NK-92 (cell line): ENCODE measurements around the gene ANKRD9.
A peak's percentile ranks its signal among the peaks of the same experiment; 100 is the strongest.
"Not testable (repeated sequence)": the region's sequence is repeated elsewhere in the genome, so short reads cannot be mapped to it uniquely, and the experiment has no call there.

ENCODE experiments used
- DNase-seq: peaks from one replicate; lab custom pipeline; 2025; ENCODE audit not compliant: unreplicated experiment; lab: John Stamatoyannopoulos, UW

Gene ANKRD9

GRCh38 chr14:102538602-102539543 lies 29.3 kb upstream of the ANKRD9 start:
- DNase-seq = no peak

GRCh38 chr14:102537981-102538601 lies 28.5 kb upstream of the ANKRD9 start:
- no peak for DNase-seq

- DNase-seq = no peak
Observed at GRCh38 chr14:102532204-102532658, 22.7 kb upstream of the ANKRD9 start.

DNA sequence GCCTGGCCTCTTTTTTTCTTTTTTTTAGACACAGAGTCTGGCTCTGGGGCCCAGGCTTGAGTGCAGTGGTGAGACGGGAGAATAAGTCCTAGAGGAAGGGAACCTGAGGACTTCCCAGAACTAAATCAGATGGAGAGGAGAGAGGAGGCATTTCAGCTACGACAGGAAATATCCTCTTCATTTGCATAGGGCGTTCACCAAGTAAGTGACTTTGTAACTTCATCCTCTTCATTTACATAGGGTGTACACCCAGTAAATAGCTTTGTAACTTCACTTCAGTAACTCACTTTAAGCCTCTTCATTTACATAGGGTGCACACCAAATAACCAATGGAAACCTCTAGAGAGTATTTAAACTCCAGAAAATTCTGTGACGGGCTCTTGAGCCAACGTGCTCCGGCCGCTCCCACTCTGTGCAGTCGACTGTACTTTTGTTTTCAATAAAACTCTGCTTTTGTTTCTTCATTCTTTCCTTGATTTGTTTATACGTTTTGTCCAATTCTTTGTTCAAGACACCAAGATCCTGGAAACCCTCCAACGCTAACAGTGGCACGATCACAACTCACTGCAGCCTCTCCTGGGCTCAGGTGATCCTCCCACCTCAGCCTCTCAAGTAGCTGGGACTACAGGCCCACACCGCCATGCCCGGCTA lies 21.4 kb upstream of the ANKRD9 start:
- DNase-seq = no peak

DNA sequence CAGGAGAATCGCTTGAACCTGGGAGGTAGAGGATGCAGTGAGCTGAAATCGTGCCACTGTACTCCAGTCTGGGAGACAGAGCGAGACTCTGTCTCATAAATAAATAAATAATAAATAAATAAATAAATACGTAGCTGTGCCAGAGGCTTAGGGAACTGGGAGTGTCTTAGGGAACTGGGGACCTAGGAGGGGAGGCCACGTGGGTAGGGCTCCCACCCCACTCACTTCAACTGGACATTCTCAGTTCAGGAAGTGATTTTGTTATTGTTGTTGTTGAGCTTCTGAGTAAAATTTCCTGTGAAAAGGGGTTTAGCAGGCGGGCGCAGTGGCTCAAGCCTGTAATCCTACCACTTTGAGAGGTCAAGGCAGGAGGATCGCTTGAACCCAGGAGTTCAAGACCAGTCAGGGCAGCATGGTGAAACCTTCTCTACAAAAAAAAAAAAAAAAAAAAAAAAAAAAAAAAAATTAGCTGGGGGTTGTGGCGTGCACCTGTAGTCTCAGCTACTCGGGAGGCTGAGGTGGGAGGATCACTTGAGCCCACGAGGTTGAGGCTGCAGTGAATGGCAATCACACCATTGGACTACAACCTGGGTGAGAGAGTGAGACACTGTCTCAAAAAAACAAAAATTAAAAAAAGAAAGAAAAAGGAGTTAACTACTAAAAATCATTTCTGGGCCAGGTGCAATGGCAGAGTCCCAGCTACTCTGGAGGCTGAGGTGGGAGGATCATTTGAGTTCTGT lies 19.0 kb upstream of the ANKRD9 start:
- no peak for DNase-seq

DNA sequence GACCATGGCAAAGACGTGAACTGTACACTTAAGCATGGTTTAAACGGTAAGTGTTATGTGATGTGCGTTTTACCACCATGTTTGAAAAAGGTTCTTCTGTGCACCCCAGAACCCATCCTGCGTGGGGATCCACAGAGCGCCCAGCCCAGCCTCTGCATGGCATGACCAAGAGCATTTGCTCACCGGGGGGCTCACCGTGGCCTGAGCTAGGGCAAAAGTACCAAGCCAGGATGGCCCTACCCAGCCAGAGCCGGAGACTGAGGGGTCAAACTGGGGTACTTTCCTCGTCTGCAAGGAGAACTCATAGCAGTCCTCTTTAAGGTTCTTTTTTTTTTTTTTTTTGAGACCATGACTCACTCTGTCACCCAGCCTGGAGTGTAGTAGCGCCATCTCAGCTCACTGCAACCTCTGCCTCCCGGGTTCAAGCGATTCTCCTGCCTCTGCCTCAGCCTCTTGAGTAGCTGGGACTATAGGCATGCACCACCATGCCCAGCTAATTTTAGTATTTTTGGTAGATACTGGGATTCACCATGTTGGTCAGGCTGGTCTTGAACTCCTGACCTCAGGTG lies 16.4 kb upstream of the ANKRD9 start:
- no peak for DNase-seq

- no peak for DNase-seq
Observed at GRCh38 chr14:102525219-102525928, 15.8 kb upstream of the ANKRD9 start.

DNA sequence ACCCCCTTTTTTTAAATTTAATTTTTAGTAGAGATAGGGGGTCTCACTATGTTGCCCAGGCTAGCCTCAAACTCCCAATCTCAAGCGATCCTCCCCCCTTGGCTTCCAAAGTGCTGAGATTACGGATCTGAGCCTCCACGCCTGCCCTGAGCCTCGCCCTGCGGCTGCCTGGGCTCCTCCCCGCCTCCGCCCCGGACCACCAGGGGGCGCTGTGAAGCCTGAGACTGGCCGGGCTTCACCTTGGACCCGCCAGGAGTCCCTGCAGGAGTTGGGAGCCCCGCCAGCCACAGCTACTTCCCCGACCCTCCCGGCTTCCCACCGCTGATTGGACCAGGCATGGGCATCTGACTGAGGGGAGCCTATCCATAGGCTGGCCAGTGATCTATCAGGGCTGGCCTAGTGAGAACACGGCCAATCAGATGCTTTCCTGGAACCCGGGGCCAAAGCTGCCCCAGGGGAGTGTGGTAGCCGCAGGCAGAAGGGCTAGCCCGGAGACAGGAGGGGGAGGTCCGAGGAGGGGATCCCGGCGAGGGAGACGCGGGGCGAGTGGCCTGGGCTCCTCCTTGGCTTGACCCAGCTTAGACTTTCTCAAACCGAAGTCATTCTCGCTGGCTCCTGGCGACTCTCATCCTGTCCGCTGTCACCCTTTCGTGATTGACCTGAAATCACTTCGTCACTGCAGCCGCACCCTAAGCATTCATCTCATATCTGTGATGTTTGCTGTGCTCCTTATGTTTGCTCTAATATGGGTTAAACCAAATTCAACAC lies 15.1 kb upstream of the ANKRD9 start:
- peak; percentile 21 for DNase-seq

GRCh38 chr14:102523569-102524450 lies 14.2 kb upstream of the ANKRD9 start:
- DNase-seq = no peak

GRCh38 chr14:102523200-102523568 lies 13.6 kb upstream of the ANKRD9 start:
- no peak for DNase-seq

DNA sequence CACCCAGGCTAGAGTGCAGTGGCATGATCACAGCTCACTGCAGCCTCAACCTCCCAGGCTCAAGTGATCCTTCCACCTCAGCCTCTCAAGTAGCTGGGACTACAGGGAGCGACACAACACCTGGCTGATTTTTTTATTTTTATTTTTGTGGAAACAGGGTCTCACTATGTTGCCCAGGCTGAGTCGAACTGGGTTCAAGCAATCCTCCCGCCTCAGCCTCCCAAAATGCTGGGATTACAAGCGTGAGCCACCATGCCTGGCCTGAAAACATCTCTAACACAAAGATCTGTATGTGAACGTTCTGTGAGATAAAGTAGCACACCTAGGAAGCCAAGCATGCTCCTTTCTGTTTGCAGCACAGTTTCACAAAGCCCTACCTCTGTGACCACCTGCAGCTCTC lies 10.1 kb upstream of the ANKRD9 start:
- not testable (repeated sequence) for DNase-seq

GRCh38 chr14:102518063-102518648 lies 8.6 kb upstream of the ANKRD9 start:
- no peak for DNase-seq

DNA sequence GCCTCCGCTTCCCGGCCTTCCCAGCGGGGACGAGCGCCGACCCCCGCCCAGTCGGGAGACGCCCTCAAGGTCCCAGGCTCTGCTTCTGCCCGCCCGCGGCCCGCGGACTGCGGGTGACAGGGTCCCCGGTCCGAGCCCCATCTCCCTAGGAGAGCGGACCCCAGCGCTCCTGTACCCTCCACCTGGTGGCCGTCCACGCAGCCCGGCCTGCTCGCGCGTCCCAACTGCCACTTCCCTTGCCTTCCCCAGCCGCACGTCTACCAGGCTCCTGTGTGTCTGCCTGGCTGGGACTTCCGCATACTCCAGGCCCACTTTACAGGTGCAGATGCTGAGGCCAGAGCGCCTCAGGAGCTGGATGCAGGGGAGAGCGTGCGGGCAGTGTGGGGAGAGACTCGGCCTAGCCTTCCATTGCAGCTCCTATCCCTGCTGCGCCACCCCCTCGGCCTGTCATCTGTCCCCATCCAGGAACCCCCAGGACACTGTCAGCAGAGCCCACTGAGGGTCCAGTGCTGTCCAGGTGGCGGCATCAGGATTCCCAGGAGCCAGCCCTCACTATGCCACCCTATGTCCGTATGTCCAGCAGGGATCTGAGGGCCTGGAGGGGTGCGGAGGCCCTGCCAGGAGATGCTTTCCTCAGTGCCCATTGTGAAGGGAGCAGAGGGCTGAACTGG lies 8.0 kb upstream of the ANKRD9 start:
- DNase-seq = no peak

- DNase-seq = no peak
Observed at GRCh38 chr14:102516531-102517391, 7.2 kb upstream of the ANKRD9 start.

GRCh38 chr14:102514987-102515733 lies 5.6 kb upstream of the ANKRD9 start:
- DNase-seq = no peak
